Spleen (tissue), 11 donors: ENCODE results near the gene UXS1. TPM values are rescaled to one million over a fixed set of nuclear protein-coding genes. Genes with fewer than 3 reads are reported as not detected.

Source experiments
- DNase-seq: peaks from one replicate; pipeline ENCODE4 v3.0.0-alpha.2; 2020
- H3K27ac ChIP-seq, 8 donors: fragments of 200-600 bp; sonication (generic) in 7 of 8; 1 replicate in 4 of 8; 2 replicates in 4 of 8; pipeline versions ENCODE4 v1.5.0 to v1.8.0; 2016 to 2021; ENCODE audit warnings: inconsistent platforms in 4 of 8, mild to moderate bottlenecking in 4 of 8, moderate library complexity in 1 of 8
- H3K27me3 ChIP-seq, 7 donors: fragments of 200-600 bp; sonication (generic) in 6 of 7; replicated peaks in 1 of 7; 1 replicate in 4 of 7; 2 replicates in 3 of 7; pipeline versions ENCODE4 v1.5.0 to v1.8.0; 2016 to 2021; ENCODE audit warnings: inconsistent platforms in 3 of 7, mild to moderate bottlenecking in 1 of 7
- H3K36me3 ChIP-seq, 6 donors: fragments of 200-600 bp; sonication (generic) in 5 of 6; 1 replicate in 4 of 6; 2 replicates in 2 of 6; pipeline versions ENCODE4 v1.5.0 to v1.8.0; 2016 to 2021; ENCODE audit warnings: inconsistent platforms in 2 of 6
- H3K4me1 ChIP-seq, 6 donors: fragments of 200-600 bp; sonication (generic) in 5 of 6; 1 replicate in 3 of 6; 2 replicates in 3 of 6; pipeline versions ENCODE4 v1.5.0 to v1.8.0; 2016 to 2021; ENCODE audit warnings: inconsistent platforms in 3 of 6
- H3K4me3 ChIP-seq, 8 donors: fragments of 200-600 bp; sonication (generic) in 7 of 8; 1 replicate in 4 of 8; 2 replicates in 4 of 8; pipeline versions ENCODE4 v1.5.0 to v1.8.0; 2016 to 2021; ENCODE audit warnings: inconsistent platforms in 4 of 8, mild to moderate bottlenecking in 4 of 8, moderate library complexity in 2 of 8
- H3K9me3 ChIP-seq, 8 donors: fragments of 200-600 bp; sonication (generic) in 7 of 8; 1 replicate in 4 of 8; 2 replicates in 4 of 8; pipeline versions ENCODE4 v1.5.0 to v1.8.0; 2016 to 2021; ENCODE audit warnings: inconsistent platforms in 4 of 8
- CTCF ChIP-seq, 11 experiments: fragments of 200-600 bp in 7 of 11; fragments of 450-650 bp in 4 of 11; sonication (generic) in 4 of 11; IDR thresholded peaks in 8 of 11; conservative IDR thresholded peaks in 3 of 11; 1 replicate in 7 of 11; 2 replicates in 4 of 11; pipeline versions ENCODE4 v1.4.0 to v1.8.0; 2016 to 2021; ENCODE audit warnings: antibody characterized with exemption in 11 of 11, inconsistent platforms in 4 of 11, mild to moderate bottlenecking in 1 of 11
- POLR2A ChIP-seq, 3 donors: fragments of 450-650 bp; IDR thresholded peaks; one replicate each; pipeline ENCODE4 v1.5.1; 2017; ENCODE audit warnings: antibody characterized with exemption in 3 of 3, mild to moderate bottlenecking in 1 of 3
- POLR2AphosphoS5 ChIP-seq, 3 donors: sonication (generic); formaldehyde crosslinking; IDR thresholded peaks; one replicate each; pipeline ENCODE4 v1.5.1; 2017; ENCODE audit warnings: antibody characterized with exemption in 3 of 3
- WGBS, 5 donors: extraction: QIAGEN DNeasy Blood & Tissue Kit in 3 of 5; methylation state at CpG; one replicate each; pipeline versions ENCODE4 v1.1.5 to v1.1.7; 2013 to 2018; 5-methylcytosine and 5-hydroxymethylcytosine counted together
- intact Hi-C: fragments of 100-400 bp; cut with DNase I; formaldehyde crosslinking; loops from one replicate; pipeline ENCODE4 v1.15.0; 2023; ENCODE audit warnings: low total_unique reads
- polyA plus RNA-seq, 3 donors: library from polyadenylated mRNA; stranded (reverse); fragments of 200-250 nt; gene quantifications; one replicate each; pipeline ENCODE4 v1.2.1, GENCODE V29; 2013
- total RNA-seq, 7 donors: library from RNA; depleted of rRNA in 3 of 7; stranded (reverse); fragments of >200 nt in 3 of 7; fragmentation: NEBNext Ultra II Directional in 4 of 7; extraction: Animal tissue kit (Norgen Biotek cat#: 25700) in 4 of 7; gene quantifications; one replicate each; pipeline versions ENCODE4 v1.1.0 to v1.2.1, GENCODE V29; 2016 to 2021
- donor health status: healthy with polysubstance abuse.
- donor health status: DM: no; HTN: no; CAD: no; lungs with moderate emphysema.
- donor health status: DM: no; HTN: no; CAD: no.
- donor health status: Bipolar disorder and iron deficiency.
- donor health status: healthy.
- donor health status: DM: no; HTN: no; CAD: no.
- donor health status: DM: yes; HTN: yes; CAD: no.

Gene UXS1
- total and polyA plus RNA-seq, 10 donors, result 9.5 to 60.1 (median 40.3) TPM

- WGBS, 5 donors, result 71 to 78% (median 76%) methylated on average over 6 of the region's 6 CpGs
- Histone ChIP-seq H3K4me3 (no peak overlapping the region), H3K4me1 (peaks cover 0 to 3% (median 0%) of the 10 kb centered on the region in 6 donors), H3K36me3 (no peaks in the 10 kb centered on the region), H3K27me3 (peaks cover 0 to 4% (median 0%) of the 10 kb centered on the region in 7 donors), H3K9me3 (no peaks in the 10 kb centered on the region), H3K27ac (peak overlapping the region in 5 of 8 donors; percentile 18 to 51 (median 41))
- no peak for TF ChIP-seq CTCF (IDR thresholded peaks at IDR 0.05 in 8 of 11, conservative IDR thresholded peaks at IDR 0.05 in 3 of 11)
- TF ChIP-seq POLR2A (IDR thresholded peaks at IDR 0.05), result no peak
- TF ChIP-seq POLR2AphosphoS5 (IDR thresholded peaks at IDR 0.05), result no peak
- no peak for DNase-seq
- intact Hi-C loops, result no loop called here
Measured at GRCh38 chr2:106059416-106060065, 134.6 kb downstream of the UXS1 start.

- Histone ChIP-seq H3K27me3 (no peaks in the 10 kb centered on the region), H3K4me1 (peaks cover 0 to 5% (median 2%) of the 10 kb centered on the region in 6 donors), H3K36me3 (no peaks in the 10 kb centered on the region), H3K9me3 (no peaks in the 10 kb centered on the region), H3K4me3 (no peak overlapping the region), H3K27ac (peak overlapping the region in 3 of 8 donors; percentile 18 to 50 (median 20))
- TF ChIP-seq POLR2AphosphoS5 (IDR thresholded peaks at IDR 0.05) (no peak), POLR2A (IDR thresholded peaks at IDR 0.05) (no peak), CTCF (IDR thresholded peaks at IDR 0.05 in 8 of 11, conservative IDR thresholded peaks at IDR 0.05 in 3 of 11) (no peak)
- WGBS, 5 donors, result 79 to 85% (median 82%) methylated on average over 4 of the region's 4 CpGs
- intact Hi-C loops, result no loop called here
- DNase-seq, result no peak
Measured at GRCh38 chr2:106058469-106059137, 135.5 kb downstream of the UXS1 start.

GRCh38 chr2:106057206-106057605 is 136.9 kb downstream of the UXS1 start:
- intact Hi-C loops, result no loop called here
- no peak overlapping the region for H3K4me3 ChIP-seq
- H3K27ac ChIP-seq, result no peak overlapping the region
- no peaks in the 10 kb centered on the region for H3K36me3 ChIP-seq
- H3K27me3 ChIP-seq, result no peaks in the 10 kb centered on the region
- 57 to 70% (median 66%) methylated on average over 3 to 4 of the region's 4 CpGs for WGBS, 5 donors
- peaks cover 0 to 15% (median 10%) of the 10 kb centered on the region in 6 donors for H3K4me1 ChIP-seq
- TF ChIP-seq CTCF (IDR thresholded peaks at IDR 0.05 in 8 of 11, conservative IDR thresholded peaks at IDR 0.05 in 3 of 11) (no peak), POLR2A (IDR thresholded peaks at IDR 0.05) (no peak), POLR2AphosphoS5 (IDR thresholded peaks at IDR 0.05) (no peak)
- H3K9me3 ChIP-seq, result no peaks in the 10 kb centered on the region
- no peak for DNase-seq
